HuH-7 (cell line): Measurements from ENCODE around the gene PRKAR1B.

Source experiments
- DNase-seq: peaks from one replicate; pipeline ENCODE4 v3.0.0; 2011; ENCODE audit warnings: low spot score

PRKAR1B gene

DNA sequence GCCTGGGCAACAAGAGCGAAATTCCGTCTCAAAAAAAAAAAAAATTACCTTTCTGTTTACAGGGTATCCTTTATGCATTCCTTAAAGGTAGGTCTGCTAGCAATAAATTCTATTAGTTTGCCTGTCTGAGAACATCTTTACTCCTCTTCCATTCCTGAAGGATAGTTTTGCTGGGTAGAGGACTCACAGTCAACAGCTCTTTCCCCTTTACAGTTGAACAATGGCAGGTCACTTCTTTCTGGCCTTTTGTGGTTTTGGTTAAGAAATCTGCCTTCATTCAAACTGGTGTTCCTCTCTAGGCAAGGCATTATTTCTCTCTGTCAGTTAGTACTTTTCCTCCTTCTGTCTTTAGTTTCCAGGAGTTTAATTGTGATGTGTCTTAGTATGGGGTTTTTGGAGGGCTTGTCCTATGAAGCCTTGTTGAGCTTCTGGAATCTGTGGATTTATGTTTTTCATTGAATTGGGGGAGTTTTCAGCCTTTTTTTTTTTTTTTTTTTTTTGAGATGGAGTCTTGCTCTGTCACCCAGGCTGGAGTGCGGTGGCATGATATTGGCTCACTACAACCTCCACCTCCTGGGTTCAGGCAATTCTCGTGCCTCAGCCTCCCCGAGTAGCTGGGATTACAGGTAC lies 5.3 kb downstream of the PRKAR1B start:
- no peak for DNase-seq

DNA sequence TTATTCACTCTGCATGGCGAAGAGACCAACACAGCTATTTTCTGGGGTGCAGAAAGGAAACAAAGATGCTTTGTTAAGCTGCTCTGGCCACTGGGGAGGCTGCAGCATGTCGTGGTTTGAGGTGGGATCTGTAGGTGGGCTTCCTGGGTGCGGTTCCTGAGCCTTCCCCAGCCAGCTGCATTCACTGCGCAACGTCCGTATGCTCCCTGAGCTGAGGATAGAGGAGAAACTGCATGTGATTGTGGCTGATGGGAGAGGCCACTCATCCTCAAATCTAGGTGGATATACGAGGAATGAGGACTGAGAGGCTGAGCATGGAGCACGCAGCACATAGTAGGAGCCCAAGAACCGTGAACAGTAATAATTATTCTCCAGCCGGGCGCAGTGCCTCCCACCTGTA lies 10.4 kb downstream of the PRKAR1B start:
- DNase-seq: no peak

DNA sequence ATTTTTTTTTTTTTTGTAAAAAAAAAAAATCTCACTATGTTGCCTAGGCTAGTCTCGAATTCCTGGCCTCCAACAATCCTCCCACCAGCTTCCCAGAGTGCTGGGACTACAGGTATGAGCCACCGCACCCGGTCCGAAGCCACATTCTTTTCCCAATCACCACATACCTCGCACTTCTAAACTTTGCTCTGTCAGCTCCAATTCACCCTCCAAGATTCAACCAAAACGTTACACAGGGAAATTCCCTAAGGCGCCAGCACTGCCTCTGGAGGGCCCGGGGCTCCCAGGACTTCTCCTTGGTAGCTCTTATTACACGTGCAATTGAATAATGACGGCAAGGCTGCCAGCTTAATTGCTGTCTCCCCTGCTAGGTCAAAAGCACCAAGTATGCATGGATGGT lies 10.9 kb downstream of the PRKAR1B start:
- no peak for DNase-seq

DNA sequence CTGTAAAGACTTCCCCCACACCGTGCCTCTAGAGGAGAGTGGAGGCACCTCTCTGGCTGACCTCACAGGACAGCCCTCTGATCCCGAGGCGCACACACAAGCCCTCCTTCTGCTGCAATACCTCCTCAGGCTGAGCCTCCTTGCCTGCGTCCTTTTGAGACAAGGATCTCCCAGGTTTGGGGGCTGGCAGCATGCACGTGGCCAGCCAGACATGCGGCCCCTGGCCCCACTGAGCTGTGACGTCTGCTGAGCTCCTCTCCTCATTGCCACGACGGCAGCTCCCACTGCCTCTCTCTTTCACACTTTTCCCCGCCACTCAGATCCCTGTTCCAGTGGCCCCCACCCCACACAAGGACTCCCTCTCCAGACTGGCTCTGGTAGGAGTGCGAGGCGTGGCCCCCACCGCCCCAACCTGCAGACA lies 12.8 kb downstream of the PRKAR1B start:
- DNase-seq: no peak

DNA sequence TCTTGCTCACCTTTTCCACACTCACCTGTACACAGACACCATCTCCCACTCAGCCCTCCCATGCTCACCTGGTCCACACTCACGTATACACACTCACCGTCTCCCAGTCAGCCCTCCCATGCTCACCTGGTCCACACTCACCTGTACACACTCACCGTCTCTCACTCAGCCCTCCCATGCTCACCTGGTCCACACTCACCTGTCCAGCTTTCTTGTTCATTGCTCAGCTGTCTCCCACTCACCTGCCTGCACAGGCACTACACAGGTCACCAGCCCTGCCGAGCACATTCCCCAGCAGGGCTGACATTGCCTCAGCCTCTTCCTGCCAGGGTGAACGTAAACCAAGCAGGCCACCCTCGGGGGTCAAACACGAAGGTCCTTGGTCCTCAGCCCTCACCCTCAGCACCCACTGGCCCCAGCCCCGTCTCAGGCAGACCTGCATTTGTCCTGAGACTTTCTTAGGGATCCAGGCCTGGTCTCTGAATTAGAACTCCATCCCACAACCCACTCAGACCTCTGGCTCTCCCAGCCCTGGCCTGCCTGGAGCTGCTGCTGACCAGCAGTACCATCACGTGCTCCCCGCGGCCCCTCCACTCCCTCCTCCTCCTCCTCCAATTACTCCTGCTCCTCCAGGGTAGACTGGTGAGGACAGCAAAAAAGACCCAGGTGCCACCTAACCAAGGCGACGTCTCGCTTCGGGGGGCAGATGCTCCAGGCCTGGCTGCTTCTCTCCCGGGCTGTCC lies 13.4 kb downstream of the PRKAR1B start:
- no peak for DNase-seq

DNA sequence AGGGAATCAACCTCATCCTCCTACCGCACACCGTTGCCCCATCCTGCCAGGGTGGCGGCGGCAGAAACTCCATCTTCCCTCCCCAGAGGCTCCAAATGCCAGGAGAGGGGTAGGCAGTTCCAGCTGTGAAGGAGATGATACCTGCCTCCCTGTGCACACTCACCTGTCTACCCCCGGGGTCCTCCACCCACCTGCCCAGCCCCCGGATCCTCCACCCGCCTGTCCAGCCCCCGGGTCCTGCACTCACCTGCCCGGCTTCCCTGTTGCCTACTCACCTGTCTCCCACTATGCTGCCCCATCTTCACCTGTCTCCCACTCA lies 14.0 kb downstream of the PRKAR1B start:
- DNase-seq: no peak

DNA sequence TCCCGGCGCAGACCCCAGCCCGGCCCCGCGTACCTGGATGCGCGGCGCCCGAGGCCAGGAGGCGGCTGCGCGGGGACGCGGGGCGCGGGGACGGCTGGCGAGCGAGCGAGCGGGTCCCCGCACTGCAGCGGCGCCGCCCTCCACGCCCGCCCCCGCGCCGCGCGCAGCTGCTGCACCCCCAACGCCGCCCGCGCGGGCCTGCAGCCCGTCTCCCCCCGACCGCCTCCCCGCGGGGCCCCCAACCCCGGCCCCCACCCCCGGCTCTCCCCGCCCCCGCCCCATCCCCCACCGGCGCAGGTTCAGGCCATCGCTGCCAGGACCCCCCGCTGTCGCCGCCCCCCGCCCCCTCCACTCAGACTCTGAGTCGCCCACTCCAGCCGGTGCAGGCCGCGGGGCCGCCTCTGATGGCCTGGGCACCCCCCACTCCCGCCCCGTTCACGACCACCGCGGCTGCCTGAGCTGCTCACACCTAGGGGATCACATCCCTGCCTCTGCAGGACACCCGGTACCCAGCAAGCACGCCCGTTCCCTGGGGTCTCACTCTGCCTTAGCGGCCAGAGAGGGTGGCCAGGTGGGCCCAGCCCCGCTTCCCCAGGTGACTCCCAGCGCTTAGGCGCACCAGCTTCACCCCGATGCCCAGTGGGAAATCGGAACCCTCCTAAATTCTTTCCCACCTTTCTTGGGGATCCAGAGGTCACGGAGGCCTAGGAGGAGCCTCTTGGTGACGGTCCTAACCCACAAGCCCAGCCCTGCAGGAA lies 14.5 kb downstream of the PRKAR1B start:
- no peak for DNase-seq

DNA sequence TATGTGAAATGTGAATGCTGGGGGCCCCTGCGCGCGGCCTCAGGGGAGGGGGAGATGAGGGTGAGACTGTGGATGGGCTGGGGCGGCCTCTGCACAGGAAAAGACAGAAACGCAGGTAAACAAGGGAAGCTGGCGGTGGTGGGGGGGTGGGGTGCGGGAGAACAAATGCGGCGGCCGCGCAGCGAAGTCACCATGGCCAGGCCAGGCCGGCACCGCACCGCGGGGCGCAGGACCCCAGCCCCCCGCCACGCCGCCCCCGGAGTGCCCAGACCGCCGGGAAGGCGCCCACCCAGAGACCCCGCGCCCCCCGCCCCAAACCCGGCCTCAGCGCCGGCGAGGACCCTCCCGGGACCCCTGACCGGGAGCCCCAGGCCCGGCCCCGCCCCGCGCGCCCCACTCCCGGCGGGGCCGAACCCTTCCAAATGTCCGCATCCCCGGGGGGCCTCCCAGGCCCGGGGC lies 15.1 kb downstream of the PRKAR1B start:
- no peak for DNase-seq

DNA sequence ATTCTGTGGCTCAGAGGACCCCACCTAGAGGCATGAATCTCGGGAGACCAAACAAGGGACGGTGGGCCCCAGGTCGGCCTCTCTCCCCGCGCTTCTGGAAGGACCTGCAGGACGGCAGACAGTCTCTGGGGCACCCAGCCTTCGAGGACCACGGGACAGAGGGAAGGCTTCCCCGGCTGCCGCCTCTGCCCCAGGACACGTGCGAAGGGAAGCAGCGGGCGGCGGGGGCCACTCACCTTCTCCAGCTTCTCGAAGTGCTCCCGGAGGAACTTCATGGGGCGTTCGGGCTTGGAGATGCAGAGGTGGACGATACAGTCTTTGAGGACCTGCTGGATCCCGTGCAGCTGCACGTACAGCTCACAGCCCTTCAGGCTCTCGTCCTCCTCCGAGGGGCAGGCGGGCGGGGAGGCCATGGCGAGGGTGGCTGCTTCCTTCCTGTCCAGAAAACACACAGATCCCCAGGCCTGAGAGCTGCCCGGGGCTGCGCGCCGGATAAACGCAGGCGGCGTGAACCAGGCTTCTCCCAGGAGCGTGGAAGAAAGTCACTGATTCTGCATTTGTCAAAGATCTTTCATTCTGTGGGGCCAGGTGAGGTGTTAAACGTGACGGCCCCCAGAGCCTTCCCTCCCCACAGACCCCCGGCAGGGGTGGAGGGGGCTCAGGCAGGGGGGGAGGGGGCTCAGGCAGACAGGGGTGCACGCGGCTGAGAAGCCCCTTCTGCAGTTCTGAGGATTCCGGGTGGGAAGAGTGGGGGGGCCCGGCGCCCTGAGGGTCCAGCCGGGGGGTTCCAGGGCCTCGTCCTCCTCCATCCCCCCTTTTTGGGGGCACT lies 15.8 kb downstream of the PRKAR1B start:
- no peak for DNase-seq

DNA sequence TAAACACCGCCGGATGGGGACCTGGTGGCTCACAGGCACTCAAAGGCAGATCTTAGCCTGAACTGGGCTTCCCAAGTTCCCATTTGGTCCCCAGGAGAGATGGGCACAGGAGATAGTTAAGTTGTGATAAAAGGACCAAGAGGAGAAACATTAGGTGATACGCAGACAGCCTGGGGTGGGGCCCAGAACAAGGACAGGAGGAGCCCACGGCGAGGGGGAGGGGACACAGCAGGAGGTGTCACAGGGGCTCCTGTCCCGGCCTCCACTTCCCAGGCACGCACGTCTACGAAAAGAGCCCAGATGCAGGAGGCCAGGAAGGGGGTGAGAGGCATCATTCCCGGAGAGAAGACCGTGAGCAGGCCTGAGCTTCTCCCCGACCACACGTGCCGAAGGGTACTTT lies 16.9 kb downstream of the PRKAR1B start:
- DNase-seq: no peak

DNA sequence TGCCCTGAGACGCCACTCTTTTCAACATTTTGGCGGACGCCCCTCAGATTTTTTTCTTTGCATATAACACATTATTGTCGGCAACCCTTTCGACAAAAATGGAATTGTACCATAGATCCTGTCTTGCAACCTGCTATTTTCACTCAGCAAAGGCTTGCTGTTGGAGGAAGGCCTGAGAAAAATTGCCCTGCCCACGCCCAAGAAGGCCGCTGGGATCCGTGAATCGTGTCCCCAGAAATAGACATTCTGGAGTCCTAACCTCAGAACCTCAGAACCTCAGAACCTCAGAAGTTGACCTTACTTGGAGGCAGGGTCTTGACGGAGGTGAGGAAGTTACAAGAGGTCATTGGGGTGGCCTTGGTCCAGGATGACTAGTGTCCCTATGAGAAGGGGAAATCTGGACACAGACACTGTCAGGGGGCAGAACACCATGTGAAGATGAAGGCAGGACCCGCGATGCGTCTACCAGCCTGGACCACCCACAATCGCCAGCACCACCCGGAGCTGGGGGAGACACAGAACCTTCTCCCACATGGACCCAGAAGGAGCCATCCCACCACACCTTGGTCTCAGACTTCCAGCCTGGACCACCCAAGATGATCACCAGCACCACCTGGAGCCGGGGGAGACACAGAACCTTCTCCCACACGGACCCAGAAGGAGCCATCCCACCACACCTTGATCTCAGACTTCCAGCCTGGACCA lies 19.6 kb downstream of the PRKAR1B start:
- DNase-seq: no peak

DNA sequence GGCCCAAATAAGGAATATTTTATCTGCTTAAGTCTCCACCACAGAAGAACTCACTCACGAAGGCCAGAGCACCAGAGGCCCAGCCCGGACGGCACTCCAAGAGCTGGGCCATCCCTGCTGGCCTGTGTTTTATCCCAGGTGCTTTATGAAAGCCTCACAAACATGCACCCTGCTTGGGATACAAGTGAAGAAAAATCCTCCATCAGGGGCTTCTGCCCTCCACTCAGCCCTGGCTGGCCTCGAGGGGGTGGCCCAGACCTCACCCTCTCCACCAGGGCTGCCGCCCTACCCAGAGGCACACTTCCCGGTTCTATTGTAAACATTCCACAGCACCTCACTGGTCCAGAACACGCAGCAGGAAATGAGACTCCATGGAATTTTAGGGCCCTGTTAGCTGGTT lies 20.4 kb downstream of the PRKAR1B start:
- no peak for DNase-seq

DNA sequence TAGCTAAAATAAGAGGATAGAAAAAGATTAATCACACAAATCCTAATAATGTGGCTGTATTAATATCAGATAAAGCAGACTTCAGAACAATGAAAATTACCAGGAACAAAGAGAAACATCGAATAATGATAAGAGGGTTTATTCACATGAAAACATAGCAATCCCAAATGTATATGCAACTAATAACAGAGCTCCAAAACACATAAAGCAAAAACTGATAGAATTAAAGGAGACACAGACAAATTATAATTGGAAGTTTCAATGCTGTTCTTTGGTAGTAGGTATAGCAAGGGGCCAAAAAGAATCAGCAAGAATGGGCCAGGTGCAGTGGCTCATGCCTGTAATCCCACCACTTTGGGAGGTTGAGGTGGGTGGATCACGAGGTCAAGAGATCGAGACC lies 24.0 kb downstream of the PRKAR1B start:
- DNase-seq: no peak

DNA sequence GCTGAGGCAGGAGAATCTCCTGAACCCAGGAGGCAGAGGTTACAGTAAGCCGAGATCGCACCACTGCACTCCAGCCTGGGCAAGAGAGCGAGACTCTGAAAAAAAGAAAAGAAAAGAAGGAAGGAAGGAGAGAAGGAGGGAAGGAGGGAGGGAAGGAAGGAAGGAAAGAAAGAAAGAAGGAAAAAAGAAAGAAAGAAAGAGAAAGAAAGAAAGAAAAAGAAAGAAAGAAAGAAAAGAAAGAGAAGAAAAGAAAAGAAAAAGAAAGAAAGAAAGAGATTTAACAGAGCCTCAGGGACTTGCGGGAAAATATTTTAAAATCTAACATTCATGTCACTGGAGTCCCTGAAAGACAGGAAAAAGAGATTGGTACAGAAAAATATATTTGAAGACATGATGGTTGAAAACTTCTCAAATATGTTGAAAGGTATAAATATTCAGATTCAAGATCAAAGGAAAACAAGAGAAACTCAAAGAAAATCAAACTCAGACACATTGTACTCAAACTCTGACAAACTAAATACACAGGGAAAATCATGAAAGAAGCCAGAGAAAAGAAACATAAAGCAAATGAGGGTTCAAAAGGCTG lies 25.9 kb downstream of the PRKAR1B start:
- no peak for DNase-seq

DNA sequence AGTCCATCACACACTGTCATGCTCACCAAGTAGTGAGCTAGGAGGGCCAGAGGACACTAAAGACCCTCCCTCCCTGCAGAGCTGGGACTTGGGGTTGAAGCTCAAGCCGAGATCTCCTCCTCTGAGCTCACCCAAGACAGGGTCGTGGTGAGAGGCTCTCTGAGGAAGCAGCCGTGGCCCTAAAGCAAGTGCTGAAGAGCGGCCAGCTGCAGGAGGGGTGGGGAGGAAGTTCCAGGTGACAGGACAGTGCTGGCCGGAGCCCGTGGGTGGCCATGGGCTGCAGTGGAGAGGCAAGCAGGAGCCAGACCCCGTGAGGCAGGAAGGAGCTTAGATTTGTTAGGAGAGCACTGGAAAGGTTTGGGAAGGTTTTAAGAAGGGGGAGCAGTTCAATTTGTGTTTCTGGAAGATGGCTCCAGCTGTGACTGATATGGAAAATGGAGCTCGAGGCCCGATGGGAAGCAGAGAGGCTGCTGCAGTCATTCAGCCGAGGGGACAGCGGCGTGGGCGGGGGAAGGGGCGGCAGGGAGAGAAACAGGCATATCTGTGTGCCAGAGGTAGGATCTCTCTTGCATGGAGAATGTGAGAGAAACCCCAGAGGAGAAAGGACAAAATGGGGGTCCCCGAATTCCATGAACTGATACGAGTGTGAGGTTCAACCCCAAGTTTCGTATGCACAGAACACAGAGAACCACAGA lies 27.5 kb downstream of the PRKAR1B start:
- DNase-seq: no peak

DNA sequence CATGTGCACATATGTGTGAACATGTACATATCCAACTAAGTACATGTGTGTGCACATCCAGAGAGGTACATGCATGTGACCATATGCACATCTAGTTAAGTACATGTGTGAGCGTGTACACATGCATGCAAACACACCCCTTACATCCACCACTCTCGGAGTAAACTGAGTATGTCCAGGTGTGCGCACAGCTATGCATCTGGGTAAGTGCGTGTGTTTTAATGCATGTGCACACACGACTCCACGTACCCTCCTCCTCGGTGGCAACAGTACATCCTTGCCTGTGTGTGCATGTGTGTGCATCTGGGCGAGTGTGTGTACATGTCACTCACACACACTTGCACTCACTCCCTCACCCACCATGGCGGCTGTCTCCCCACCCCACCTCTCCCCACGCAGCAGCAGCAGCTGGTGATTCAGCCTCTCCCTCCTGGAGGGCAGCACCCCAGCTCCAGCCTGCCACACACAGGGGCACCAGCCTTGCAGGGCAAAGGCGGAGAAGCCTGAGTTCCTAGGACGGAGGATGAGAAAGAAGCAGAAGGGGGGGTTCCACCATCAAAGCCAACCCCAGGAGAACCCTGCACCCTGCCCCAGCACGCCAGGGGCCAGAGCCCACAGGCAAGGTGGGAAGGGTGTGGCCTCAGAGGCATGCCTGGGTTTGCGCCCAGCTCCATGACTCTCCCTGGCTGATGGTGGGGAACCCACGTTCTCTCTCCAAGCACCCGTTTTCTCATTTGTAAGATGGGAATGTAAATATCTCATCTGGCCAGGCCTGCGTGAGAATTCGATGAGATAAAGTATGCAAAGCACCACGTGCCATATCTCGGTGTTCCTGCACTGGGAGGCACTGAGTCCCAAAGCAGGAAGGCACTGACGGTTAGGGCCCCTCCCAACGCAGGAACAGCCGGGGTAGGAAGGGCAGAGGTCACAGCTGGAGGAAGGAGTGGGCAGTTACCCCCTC lies 28.3 kb downstream of the PRKAR1B start:
- no peak for DNase-seq

DNA sequence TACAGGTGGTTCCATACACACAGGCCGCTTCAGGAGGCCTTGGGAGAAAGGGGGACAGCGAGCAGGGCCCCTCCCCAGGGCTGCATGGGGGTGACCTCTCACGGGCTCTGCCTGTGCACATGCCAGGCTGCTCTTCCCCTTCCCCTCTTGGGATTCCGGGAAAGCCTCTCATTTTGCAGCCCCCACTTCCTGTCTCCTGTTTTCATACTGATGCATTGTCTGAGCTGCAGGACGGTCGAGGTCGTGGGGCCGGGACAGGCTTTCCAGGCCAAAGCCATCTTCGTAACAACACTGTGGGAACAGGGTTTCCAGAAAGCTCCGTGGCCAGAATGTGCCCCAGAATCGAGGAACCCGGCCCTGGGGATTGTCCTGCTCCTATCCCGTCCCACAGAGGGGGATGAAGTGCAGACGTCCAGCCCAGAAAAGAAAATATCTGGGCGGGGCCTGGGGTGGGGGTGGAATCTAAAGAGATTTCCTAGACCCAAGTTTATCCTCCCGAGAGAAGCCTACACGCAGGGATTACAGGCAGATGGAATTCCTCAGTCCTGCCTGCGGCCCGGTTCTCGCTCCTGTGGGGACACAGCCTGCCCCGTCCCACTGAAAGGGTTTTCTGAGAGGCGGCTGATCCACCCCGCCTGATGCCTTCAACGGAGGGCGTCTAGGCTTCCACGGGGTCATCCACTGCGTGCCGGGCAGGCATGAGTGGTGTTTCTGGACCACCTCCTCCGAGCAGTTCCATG lies 30.1 kb downstream of the PRKAR1B start:
- no peak for DNase-seq

DNA sequence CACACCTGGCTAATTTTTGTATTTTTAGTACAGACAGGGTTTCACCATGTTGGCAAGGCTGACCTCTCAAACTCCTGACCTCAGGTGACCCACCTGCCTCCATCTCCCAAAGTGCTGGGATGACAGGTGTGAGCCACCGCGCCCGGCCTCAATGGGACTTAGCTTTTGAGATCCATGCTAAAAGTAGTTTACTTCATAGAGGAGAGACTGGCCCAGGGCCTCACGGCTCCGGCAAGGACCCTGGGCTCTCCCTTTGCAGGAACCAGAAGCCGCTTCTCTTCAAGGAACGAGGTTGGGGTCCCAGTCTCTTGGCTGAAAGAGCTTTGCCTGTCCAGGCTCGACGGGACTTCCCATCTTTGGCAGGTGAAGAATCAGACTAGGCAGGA lies 30.7 kb downstream of the PRKAR1B start:
- DNase-seq: no peak

DNA sequence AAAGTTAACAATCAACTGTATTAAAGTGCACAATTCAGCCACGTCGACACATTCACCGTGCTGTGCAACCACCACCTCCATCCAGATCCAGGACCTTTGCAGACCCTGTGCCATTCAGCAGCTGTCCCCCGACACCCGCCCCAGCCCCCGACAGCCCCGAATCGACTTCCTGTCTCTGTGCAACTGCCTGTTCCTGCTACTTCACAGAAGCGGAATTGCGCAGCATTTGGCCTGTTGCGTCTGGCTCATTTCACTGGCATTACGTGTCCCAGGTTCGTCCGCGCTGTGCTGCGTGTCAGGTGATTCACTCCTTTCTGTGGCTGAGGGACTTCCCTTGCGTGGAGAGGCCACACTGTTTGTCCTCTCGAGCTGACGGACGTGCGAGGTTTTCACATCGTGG lies 33.8 kb downstream of the PRKAR1B start:
- no peak for DNase-seq
